ENCODE measurements around the gene DSTYK. TPM values are rescaled to one million over a fixed set of nuclear protein-coding genes. Genes with fewer than 3 reads are reported as not detected.

The DSTYK gene
- total RNA-seq, 1 donor from 2014 or later = 10.7 TPM

DNA sequence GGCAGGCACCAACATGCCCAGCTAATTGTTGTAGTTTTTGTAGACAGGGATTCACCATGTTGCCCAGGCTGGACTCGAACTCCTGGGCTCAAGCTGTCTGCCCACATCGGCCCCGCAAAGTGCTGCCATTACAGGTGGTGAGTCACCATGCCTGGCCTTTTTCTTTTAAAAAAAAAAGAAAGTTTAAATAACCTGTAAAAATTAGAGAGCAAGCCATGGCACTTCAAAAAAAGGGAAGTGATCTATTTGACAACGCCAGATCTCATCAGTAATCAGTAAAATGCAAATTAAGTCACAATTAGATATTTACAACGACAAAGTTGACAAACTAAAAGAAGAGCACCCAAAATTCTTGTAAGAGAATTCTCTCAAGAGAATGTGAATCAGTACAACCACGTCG is 86.8 kb downstream of the DSTYK start:
- Histone ChIP-seq H3K4me3 (no peak overlapping the region), H3K27me3 (ENCODE audit: low read depth) (no peaks in the 10 kb centered on the region), H3K9me3 (no peaks in the 10 kb centered on the region), H3K36me3 (no peaks in the 10 kb centered on the region), H3K4me1 (peaks cover 22% of the 10 kb centered on the region), H3K27ac (no peak overlapping the region)
- no peak for ATAC-seq
- intact Hi-C loops (cut with DNase I) = loop anchor here (10.0 kb wide), 1 partner anchor 130 kb away; no protein-coding TSS in a partner anchor
- no peak for DNase-seq
- TF ChIP-seq, protein P1, sequence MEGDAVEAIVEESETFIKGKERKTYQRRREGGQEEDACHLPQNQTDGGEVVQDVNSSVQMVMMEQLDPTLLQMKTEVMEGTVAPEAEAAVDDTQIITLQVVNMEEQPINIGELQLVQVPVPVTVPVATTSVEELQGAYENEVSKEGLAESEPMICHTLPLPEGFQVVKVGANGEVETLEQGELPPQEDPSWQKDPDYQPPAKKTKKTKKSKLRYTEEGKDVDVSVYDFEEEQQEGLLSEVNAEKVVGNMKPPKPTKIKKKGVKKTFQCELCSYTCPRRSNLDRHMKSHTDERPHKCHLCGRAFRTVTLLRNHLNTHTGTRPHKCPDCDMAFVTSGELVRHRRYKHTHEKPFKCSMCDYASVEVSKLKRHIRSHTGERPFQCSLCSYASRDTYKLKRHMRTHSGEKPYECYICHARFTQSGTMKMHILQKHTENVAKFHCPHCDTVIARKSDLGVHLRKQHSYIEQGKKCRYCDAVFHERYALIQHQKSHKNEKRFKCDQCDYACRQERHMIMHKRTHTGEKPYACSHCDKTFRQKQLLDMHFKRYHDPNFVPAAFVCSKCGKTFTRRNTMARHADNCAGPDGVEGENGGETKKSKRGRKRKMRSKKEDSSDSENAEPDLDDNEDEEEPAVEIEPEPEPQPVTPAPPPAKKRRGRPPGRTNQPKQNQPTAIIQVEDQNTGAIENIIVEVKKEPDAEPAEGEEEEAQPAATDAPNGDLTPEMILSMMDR (IDR thresholded peaks at IDR 0.05) = no peak

DNA sequence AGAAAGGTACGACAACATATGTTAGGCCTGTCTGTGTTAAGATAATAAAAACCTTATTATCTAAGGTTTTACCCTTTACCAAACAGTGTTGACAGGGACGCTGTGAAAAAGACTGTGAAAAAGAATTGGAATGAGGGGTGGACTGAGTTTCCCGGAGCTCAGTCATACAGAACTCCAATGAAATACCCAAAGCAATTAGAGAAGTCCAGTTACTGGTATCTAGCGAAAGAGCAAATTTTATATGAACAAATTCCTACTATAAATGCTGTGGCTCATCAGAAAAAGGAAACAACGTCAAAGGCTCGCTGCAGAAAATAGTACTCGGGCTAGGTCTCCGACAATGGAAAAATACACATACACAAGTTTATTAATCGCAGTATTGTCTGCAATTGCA is 89.0 kb downstream of the DSTYK start:
- intact Hi-C loops (cut with DNase I) = loop anchor here (10.0 kb wide), 1 partner anchor 132 kb away; no protein-coding TSS in a partner anchor
- Histone ChIP-seq H3K27me3 (ENCODE audit: low read depth) (no peaks in the 10 kb centered on the region), H3K4me3 (peak overlapping the region; percentile 92)

DNA sequence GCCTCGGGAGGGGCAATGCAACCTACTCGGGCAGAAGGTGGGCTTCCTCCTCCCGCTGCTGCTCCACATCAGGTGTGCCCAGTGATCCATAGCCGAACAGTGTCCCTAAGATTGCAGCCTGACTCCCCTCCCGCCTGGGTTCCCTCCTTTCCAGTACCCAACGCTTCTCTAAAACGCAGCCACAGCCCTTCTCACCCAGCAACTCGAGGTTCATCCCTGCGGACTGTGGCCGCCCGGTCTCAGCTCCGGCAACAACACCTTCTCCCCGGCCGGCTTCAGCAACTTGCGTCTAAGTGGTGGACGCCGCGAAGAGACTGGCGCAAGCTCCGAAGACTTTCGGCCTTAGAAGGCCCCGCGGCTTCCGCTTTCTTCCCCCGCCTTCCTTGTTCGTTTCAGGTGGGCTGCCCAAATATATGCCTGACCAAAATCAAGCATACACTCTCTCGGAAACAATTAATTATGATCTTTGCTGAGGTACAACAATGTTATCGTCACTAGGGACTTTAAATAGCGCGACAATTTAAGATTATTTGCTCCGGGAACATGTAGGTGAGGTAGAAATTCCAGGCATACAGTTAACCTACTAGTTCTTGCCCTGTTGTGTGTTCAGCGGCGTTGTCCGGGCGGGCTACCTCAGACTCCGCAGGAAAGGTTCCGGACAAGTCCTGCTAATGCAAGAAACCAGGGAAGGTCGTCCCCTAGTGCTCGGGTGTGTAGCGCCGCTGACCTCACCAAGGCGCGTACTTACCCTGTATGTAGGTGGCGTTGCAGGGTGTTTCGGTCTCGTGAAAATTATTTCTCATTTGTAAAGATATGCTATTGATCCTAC is 89.6 kb downstream of the DSTYK start, which contains the start of gene RBBP5:
Gene RBBP5, minus strand, starts transcription at position 319 of the 829 bp plus-strand sequence. Its CDS starts 105 bp downstream, at position 214.
- no peaks in the 10 kb centered on the region for H3K27me3 ChIP-seq (ENCODE audit: low read depth)
- ATAC-seq (peak; percentile 99 to 100), DNase-seq (peak; percentile 96)
- H3K27ac ChIP-seq = peak within 1 kb of the TSS; percentile 95
- H3K4me3 ChIP-seq = peak within 1 kb of the TSS; percentile 92
- no peaks in the 10 kb centered on the region for H3K9me3 ChIP-seq
- TF ChIP-seq, protein P1 (IDR thresholded peaks at IDR 0.05) = peak; percentile 76
- peaks cover 27% of the 10 kb centered on the region for H3K4me1 ChIP-seq
- H3K36me3 ChIP-seq = peaks cover 22% of the 10 kb centered on the region
- intact Hi-C loops (cut with DNase I) = loop anchor here (10.0 kb wide), 1 partner anchor 133 kb away; no protein-coding TSS in a partner anchor

More for the DNA sequence above, 89.0 kb downstream of the DSTYK start:
- Histone ChIP-seq H3K9me3 (no peaks in the 10 kb centered on the region), H3K4me1 (peaks cover 27% of the 10 kb centered on the region), H3K36me3 (peaks cover 17% of the 10 kb centered on the region), H3K27ac (peak overlapping the region; percentile 95)
- DNase-seq (no peak), ATAC-seq (peak in 1 of 2 donors; percentile 9)
- TF ChIP-seq, protein P1 (IDR thresholded peaks at IDR 0.05) = no peak

DNA sequence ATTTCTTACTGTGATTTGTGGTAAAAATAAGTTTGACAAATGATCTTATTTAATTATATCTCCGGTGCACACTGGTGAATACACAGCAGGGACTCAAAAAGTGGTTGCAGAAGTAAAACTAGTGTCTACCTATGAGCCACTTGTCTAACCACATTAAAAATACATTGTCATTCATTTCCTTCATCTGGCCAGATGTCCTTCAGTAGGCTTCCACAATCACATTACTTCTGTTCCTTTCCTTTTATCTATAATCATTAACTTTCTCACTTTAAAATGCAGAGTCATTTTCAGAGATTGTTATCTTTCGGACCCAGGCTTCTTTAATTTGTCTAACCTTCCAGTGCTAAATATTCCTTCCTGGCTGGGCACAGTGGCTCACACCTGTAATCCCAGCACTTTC is 92.8 kb downstream of the DSTYK start:
- Histone ChIP-seq H3K9me3 (no peaks in the 10 kb centered on the region), H3K4me3 (no peak overlapping the region), H3K4me1 (peaks cover 27% of the 10 kb centered on the region), H3K27me3 (ENCODE audit: low read depth) (no peaks in the 10 kb centered on the region), H3K36me3 (peaks cover 53% of the 10 kb centered on the region), H3K27ac (no peak overlapping the region)
- no peak for ATAC-seq
- no peak for DNase-seq
- TF ChIP-seq, protein P1 (IDR thresholded peaks at IDR 0.05) = no peak
- intact Hi-C loops (cut with DNase I) = no loop called here

DNA sequence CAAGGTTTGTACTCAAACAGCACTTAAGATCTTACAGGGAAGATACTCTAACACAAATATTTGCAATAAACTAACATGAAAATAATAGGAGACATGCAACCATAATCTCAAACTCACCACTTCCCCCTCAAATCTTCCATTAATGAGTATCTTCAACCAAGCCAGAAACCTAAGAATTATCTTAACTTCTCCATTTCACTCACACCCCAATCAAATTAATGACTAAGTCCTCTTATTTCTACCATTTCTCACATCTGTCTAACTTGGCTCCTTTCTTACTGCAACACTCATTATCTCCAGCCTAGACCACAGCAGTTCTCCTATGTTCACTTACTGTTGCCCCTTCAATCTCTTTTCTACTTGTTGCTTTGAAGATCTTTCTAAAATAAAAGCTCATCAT is 100.1 kb downstream of the DSTYK start:
- Histone ChIP-seq H3K4me3 (no peak overlapping the region), H3K27me3 (ENCODE audit: low read depth) (no peaks in the 10 kb centered on the region), H3K4me1 (no peaks in the 10 kb centered on the region), H3K36me3 (peaks cover 92% of the 10 kb centered on the region), H3K27ac (no peak overlapping the region), H3K9me3 (no peaks in the 10 kb centered on the region)
- DNase-seq (no peak), ATAC-seq (no peak)
- intact Hi-C loops (cut with DNase I) = no loop called here
- TF ChIP-seq, protein P1 (IDR thresholded peaks at IDR 0.05) = no peak

Measured in lower lobe of right lung (tissue), 2 donors.